OCI-LY7 (cell line): ENCODE data around the gene ZCCHC14.

ENCODE experiments used
- CTCF ChIP-seq: fragments of 200-600 bp; sonication (generic); conservative IDR thresholded peaks from 2 replicates; pipeline ENCODE4 v1.5.1; 2014; ENCODE audit warnings: mild to moderate bottlenecking, antibody characterized with exemption, low read length, moderate library complexity, mixed read lengths
- EZH2phosphoT487 ChIP-seq: fragments of 200-600 bp; sonication (generic); IDR thresholded peaks from 2 replicates; pipeline ENCODE4 v1.6.1; 2018; ENCODE audit warnings: low read depth, borderline replicate concordance, mild to moderate bottlenecking, mixed run types, antibody characterized with exemption, low read length, moderate library complexity, mixed read lengths

GRCh38 chr16:87536795-87537142 is 43.9 kb upstream of the ZCCHC14 start:
- TF ChIP-seq CTCF (no peak), EZH2phosphoT487 (no peak)
